PC-3 (cell line): Measurements from ENCODE around the gene CDH12. TPM values are rescaled to one million over a fixed set of nuclear protein-coding genes. Genes with fewer than 3 reads are reported as not detected.
"Not testable (repeated sequence)": the region's sequence is repeated elsewhere in the genome, so short reads cannot be mapped to it uniquely, and the experiment has no call there.

Experiments used
- ATAC-seq: fragments of 200-7000 bp; cut with Tn5 transposase; 2 replicates; pipeline ENCODE4 v1.9.1; 2020; ENCODE audit warnings: mild to moderate bottlenecking, moderate library complexity
- BruUV-seq: library from RNA; stranded (reverse); fragments of 400-500 nt; replicated peaks from 2 replicates; lab custom pipeline; 2021; lab: Mats Ljungman, UMichigan
- CTCF ChIA-PET: fragments of 300-600 bp; sonication (Branson Sonifier 250); formaldehyde crosslinking; loops from one replicate; lab custom pipeline; 2022; ENCODE audit warnings: antibody characterized with exemption; lab: Charles Lee
- POLR2A ChIA-PET: fragments of 300-600 bp; sonication (Branson Sonifier 250); formaldehyde crosslinking; loops from one replicate; lab custom pipeline; 2022; ENCODE audit warnings: antibody characterized with exemption; ENCODE audit not compliant: unreplicated experiment; lab: Charles Lee
- DNase-seq: peaks from one replicate; pipeline ENCODE4 v3.0.0-alpha.2; 2015
- H2AFZ ChIP-seq: fragments of 300-600 bp; sonication (generic); 2 replicates; pipeline ENCODE4 v1.6.0; 2016; ENCODE audit warnings: antibody characterized with exemption, low read length
- H3F3A ChIP-seq: fragments of 300-600 bp; sonication (generic); one replicate; pipeline ENCODE4 v1.6.0; 2017; ENCODE audit warnings: antibody characterized with exemption, low read length, control low read depth, mild to moderate bottlenecking; ENCODE audit not compliant: unreplicated experiment
- H3K27ac ChIP-seq: fragments of 300-600 bp; sonication (generic); 2 replicates; pipeline ENCODE4 v1.5.1; 2016; ENCODE audit warnings: mild to moderate bottlenecking, low read length
- H3K27me3 ChIP-seq: fragments of 300-600 bp; sonication (generic); 2 replicates; pipeline ENCODE4 v1.6.1; 2016; ENCODE audit warnings: low read length, mixed read lengths
- H3K36me3 ChIP-seq: fragments of 300-600 bp; sonication (generic); 2 replicates; pipeline ENCODE4 v1.6.1; 2016; ENCODE audit warnings: low read depth, mixed run types, low read length, mixed read lengths
- H3K4me1 ChIP-seq: fragments of 300-600 bp; sonication (generic); 2 replicates; pipeline ENCODE4 v1.5.1; 2016; ENCODE audit warnings: low read length; ENCODE audit not compliant: insufficient read depth
- H3K4me2 ChIP-seq: fragments of 300-600 bp; sonication (generic); 2 replicates; pipeline ENCODE4 v1.6.0; 2016; ENCODE audit warnings: low read length
- H3K4me3 ChIP-seq: fragments of 300-600 bp; sonication (generic); 2 replicates; pipeline ENCODE4 v1.5.1; 2016; ENCODE audit warnings: mild to moderate bottlenecking, low read length, mixed read lengths
- H3K79me2 ChIP-seq: fragments of 300-600 bp; sonication (generic); 2 replicates; pipeline ENCODE4 v1.6.1; 2017; ENCODE audit warnings: low read length, mixed read lengths
- H3K9ac ChIP-seq: fragments of 300-600 bp; sonication (generic); 2 replicates; pipeline ENCODE4 v1.6.0; 2016; ENCODE audit warnings: mild to moderate bottlenecking, low read length
- H3K9me2 ChIP-seq: fragments of 300-600 bp; sonication (generic); replicated peaks from 2 replicates; pipeline ENCODE4 v1.6.1; 2016; ENCODE audit warnings: mixed run types, low read length, mixed read lengths
- H3K9me3 ChIP-seq: fragments of 300-600 bp; sonication (generic); 2 replicates; pipeline ENCODE4 v1.6.1; 2016; ENCODE audit warnings: low read length, mixed read lengths
- H4K20me1 ChIP-seq: fragments of 300-600 bp; sonication (generic); 2 replicates; pipeline ENCODE4 v1.6.1; 2016; ENCODE audit warnings: low read length, mixed read lengths
- CTCF ChIP-seq: fragments of 300-600 bp; sonication (generic); conservative IDR thresholded peaks from 2 replicates; pipeline ENCODE4 v1.5.1; 2017; ENCODE audit warnings: antibody characterized with exemption, low read depth, mild to moderate bottlenecking, low read length
- EZH2 ChIP-seq: fragments of 300-600 bp; sonication (generic); IDR thresholded peaks from one replicate; pipeline ENCODE4 v1.6.1; 2017; ENCODE audit warnings: antibody characterized with exemption, mild to moderate bottlenecking, low read length; ENCODE audit not compliant: unreplicated experiment
- EZH2phosphoT487 ChIP-seq: fragments of 300-600 bp; sonication (generic); IDR thresholded peaks from 2 replicates; pipeline ENCODE4 v1.6.1; 2018; ENCODE audit warnings: mild to moderate bottlenecking, antibody characterized with exemption, low read length, borderline replicate concordance
- intact Hi-C: fragments of 100-400 bp; cut with micrococcal nuclease; formaldehyde crosslinking; loops from 2 replicates; pipeline ENCODE4 v1.9.0; 2023
- total RNA-seq: library from RNA; depleted of rRNA; stranded (reverse); fragments of >200 nt; gene quantifications from 2 replicates; pipeline ENCODE4 v1.2.3, GENCODE V29; 2014

CDH12 gene
- total RNA-seq, 1 experiment from 2014 or later = 0.44 TPM

DNA sequence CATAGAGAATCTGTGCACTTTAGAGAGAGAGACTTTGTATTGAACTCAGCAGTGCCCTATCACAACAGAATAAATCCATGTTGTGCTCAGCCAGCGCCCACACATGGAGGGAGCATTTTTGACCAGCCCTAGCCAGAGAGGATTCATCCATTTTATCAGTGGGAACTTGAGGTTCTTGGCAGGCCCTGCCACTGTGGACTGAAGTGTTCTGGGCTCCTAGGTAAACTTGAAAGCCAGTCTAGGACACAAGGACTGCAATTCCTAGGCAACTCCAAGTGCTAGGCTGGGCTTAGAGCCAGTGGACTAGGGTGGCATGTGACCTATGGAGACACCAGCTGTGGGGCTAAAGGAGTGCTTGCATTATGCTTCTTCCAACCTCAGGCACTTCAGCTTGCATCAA, 523.5 kb downstream of the CDH12 start:
- no peaks in the 10 kb centered on the region for H3K9me2 ChIP-seq
- ChIA-PET CTCF (no interaction called here), POLR2A (no interaction called here)
- no peak overlapping the region for H3K4me2 ChIP-seq
- no peak overlapping the region for H3K9ac ChIP-seq
- intact Hi-C loops = no loop called here
- ATAC-seq (no peak), DNase-seq (no peak)
- no peak overlapping the region for H3K27ac ChIP-seq
- H3K79me2 ChIP-seq = no peaks in the 10 kb centered on the region
- BruUV-seq = no TSS peak
- H3K4me1 ChIP-seq = no peaks in the 10 kb centered on the region
- no peaks in the 10 kb centered on the region for H3K27me3 ChIP-seq
- H3K36me3 ChIP-seq = no peaks in the 10 kb centered on the region
- H3K9me3 ChIP-seq = no peaks in the 10 kb centered on the region
- H3F3A ChIP-seq = no peaks in the 10 kb centered on the region
- TF ChIP-seq EZH2 = no peak
- TF ChIP-seq EZH2phosphoT487 = no peak
- no peak for TF ChIP-seq CTCF
- no peak overlapping the region for H3K4me3 ChIP-seq
- no peaks in the 10 kb centered on the region for H4K20me1 ChIP-seq
- H2AFZ ChIP-seq = no peak overlapping the region

DNA sequence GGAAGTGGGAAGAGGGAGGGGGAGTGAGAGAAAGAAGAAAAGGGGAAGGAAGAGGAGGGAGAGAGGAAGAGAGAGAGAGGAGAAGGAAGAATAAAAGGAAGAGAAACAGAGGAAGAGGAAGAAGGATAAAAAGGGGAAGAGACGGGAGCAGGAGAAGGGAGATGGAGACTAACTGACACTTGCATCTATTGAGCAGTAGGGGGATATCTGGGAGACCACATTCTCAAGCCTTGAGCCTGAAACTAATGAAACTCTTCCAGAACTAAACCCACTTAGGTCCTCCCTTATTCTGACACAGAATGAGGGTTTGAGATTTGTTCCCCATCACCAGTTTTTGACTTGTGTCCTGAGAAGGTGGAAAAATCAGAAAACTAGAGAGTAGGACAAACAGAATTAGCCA, 533.3 kb downstream of the CDH12 start:
- H3K79me2 ChIP-seq = no peaks in the 10 kb centered on the region
- DNase-seq (no peak), ATAC-seq (no peak)
- intact Hi-C loops = no loop called here
- H3K27ac ChIP-seq = no peak overlapping the region
- no peaks in the 10 kb centered on the region for H3K4me1 ChIP-seq
- no peak overlapping the region for H3K9ac ChIP-seq
- H3K27me3 ChIP-seq = 0 out of 2 replicates have a peak, but pooled peaks cover 4% of the 10 kb centered on the region
- no peaks in the 10 kb centered on the region for H3K9me2 ChIP-seq
- ChIA-PET CTCF (no interaction called here), POLR2A (no interaction called here)
- no peaks in the 10 kb centered on the region for H4K20me1 ChIP-seq
- H3K9me3 ChIP-seq = no peaks in the 10 kb centered on the region
- no peak overlapping the region for H3K4me2 ChIP-seq
- TF ChIP-seq EZH2 (no peak), CTCF (0 out of 2 replicates have a peak, but pooled peaks have one; percentile 10)
- no peak overlapping the region for H3K4me3 ChIP-seq
- BruUV-seq = no TSS peak
- no peaks in the 10 kb centered on the region for H3K36me3 ChIP-seq
- H3F3A ChIP-seq = no peaks in the 10 kb centered on the region
- H2AFZ ChIP-seq = no peak overlapping the region

GRCh38 chr5:22316294-22316693, 536.9 kb downstream of the CDH12 start:
- no peak overlapping the region for H3K27ac ChIP-seq
- TF ChIP-seq EZH2phosphoT487 (no peak), CTCF (no peak), EZH2 (no peak)
- H3K36me3 ChIP-seq = no peaks in the 10 kb centered on the region
- H3F3A ChIP-seq = no peaks in the 10 kb centered on the region
- ChIA-PET CTCF (no interaction called here), POLR2A (no interaction called here)
- no peaks in the 10 kb centered on the region for H4K20me1 ChIP-seq
- intact Hi-C loops = no loop called here
- no peak overlapping the region for H3K4me2 ChIP-seq
- no peak overlapping the region for H3K9ac ChIP-seq
- no peaks in the 10 kb centered on the region for H3K9me2 ChIP-seq
- DNase-seq = no peak
- no peaks in the 10 kb centered on the region for H3K79me2 ChIP-seq
- no peaks in the 10 kb centered on the region for H3K9me3 ChIP-seq
- no peak overlapping the region for H3K4me3 ChIP-seq
- ATAC-seq = no peak
- BruUV-seq = no TSS peak
- no peaks in the 10 kb centered on the region for H3K4me1 ChIP-seq
- H3K27me3 ChIP-seq = peaks cover 9% of the 10 kb centered on the region; the same call in 1 of the 2 replicates
- H2AFZ ChIP-seq = no peak overlapping the region

DNA sequence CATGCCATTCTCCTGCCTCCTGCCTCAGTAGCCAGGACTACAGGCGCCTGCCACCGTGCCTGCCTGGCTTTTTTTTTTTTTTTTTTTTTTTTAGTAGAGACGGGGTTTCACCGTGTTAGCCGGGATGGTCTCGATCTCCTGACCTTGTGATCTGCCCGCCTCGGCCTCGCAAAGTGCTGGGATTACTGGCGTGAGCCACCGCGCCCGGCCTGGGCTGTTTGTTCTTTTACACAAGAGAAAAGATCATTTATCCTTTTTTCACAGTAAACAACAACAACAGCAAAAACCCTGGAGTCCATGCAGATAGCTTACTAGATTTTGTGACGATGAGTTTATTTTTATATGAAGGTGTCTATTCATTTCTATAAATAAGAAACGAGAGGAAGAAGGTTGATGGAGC, 538.1 kb downstream of the CDH12 start:
- H2AFZ ChIP-seq, intact Hi-C loops, POLR2A ChIA-PET, H3K9ac ChIP-seq, H3K4me3 ChIP-seq, H3K4me2 ChIP-seq, H3K79me2 ChIP-seq, H3K27me3 ChIP-seq, H4K20me1 ChIP-seq, DNase-seq, ATAC-seq, H3F3A ChIP-seq, H3K9me3 ChIP-seq, H3K27ac ChIP-seq, H3K9me2 ChIP-seq, CTCF ChIA-PET, H3K4me1 ChIP-seq, H3K36me3 ChIP-seq, BruUV-seq: not testable (repeated sequence)
